A549 (cell line): ENCODE results near the gene AHSP. TPM values are rescaled to one million over a fixed set of nuclear protein-coding genes. Genes with fewer than 3 reads are reported as not detected.

Source experiments
- ATAC-seq, 2 experiments: fragments of 200-7000 bp in 1 of 2; fragments of >200 bp in 1 of 2; cut with Nextera tagmentation in 1 of 2; cut with Tn5 transposase in 1 of 2; 3 replicates each; pipeline versions ENCODE4 v1.8.0 to v1.9.1; 2018 to 2020; ENCODE audit warnings: mild to moderate bottlenecking in 1 of 2, moderate library complexity in 1 of 2
- CTCF ChIA-PET: fragments of 300-600 bp; sonication (Branson Sonifier 250); formaldehyde crosslinking; extraction: SDS; loops from one replicate; lab custom pipeline; 2021; ENCODE audit warnings: antibody characterized with exemption, inconsistent platforms; lab: Yijun Ruan, JAX
- POLR2A ChIA-PET: fragments of 350-600 bp; formaldehyde crosslinking; extraction: SDS; loops from one replicate; lab custom pipeline; 2021; ENCODE audit warnings: antibody characterized with exemption, inconsistent platforms; lab: Yijun Ruan, JAX
- DNase-seq, 2 experiments: peaks; one replicate each; pipeline versions ENCODE4 v3.0.0 to v3.0.0-alpha.2; 2011 to 2016; ENCODE audit warnings: low read depth in 1 of 2, low spot score in 1 of 2
- FAIRE-seq: peaks from 2 replicates; lab custom pipeline; 2011; peaks lifted over from hg19 to GRCh38; lab: Jason Lieb, UNC
- H3K27ac ChIP-seq, 2 experiments: fragments of >200 bp; sonication (Bioruptor Twin); formaldehyde crosslinking; 3 replicates each; pipeline ENCODE4 v1.5.1; 2016 to 2017
- H3K4me1 ChIP-seq: fragments of >200 bp; sonication (Bioruptor Twin); formaldehyde crosslinking; 3 replicates; pipeline ENCODE4 v1.6.1; 2016
- H3K4me2 ChIP-seq: fragments of >200 bp; sonication (Bioruptor Twin); formaldehyde crosslinking; 3 replicates; pipeline ENCODE4 v1.6.1; 2016
- H3K4me3 ChIP-seq: fragments of >200 bp; sonication (Bioruptor Twin); formaldehyde crosslinking; 3 replicates; pipeline ENCODE4 v1.5.1; 2016
- H3K9me3 ChIP-seq: fragments of >200 bp; sonication (Bioruptor Twin); formaldehyde crosslinking; 3 replicates; pipeline ENCODE4 v1.6.1; 2016
- BCL3 ChIP-seq: fragments of >200 bp; sonication (Bioruptor Twin); formaldehyde crosslinking; IDR thresholded peaks from 3 replicates; pipeline ENCODE4 v1.6.1; 2016
- CEBPB ChIP-seq, 2 experiments: fragments of >200 bp in 1 of 2; sonication (Bioruptor Twin) in 1 of 2; formaldehyde crosslinking in 1 of 2; IDR thresholded peaks; 2 replicates each; pipeline ENCODE4 v1.6.1; 2012 to 2016
- CHD4 ChIP-seq: fragments of 200-600 bp; sonication (generic); IDR thresholded peaks from 2 replicates; pipeline ENCODE4 v1.6.1; 2016; ENCODE audit warnings: antibody characterized with exemption, mild to moderate bottlenecking, borderline replicate concordance
- EHF ChIP-seq: fragments of 250-450 bp; sonication (Bioruptor Pico); IDR thresholded peaks from 2 replicates; pipeline ENCODE4 v1.5.0; 2020; ENCODE audit warnings: mild to moderate bottlenecking
- EHMT2 ChIP-seq: fragments of 200-600 bp; sonication (generic); IDR thresholded peaks from 2 replicates; pipeline ENCODE4 v1.6.1; 2016; ENCODE audit warnings: antibody characterized with exemption, low read depth, mild to moderate bottlenecking, moderate library complexity
- EP300 ChIP-seq, 2 experiments: fragments of >200 bp; sonication (Bioruptor Twin); formaldehyde crosslinking; IDR thresholded peaks; 2 replicates in 1 of 2; 3 replicates in 1 of 2; pipeline ENCODE4 v1.6.1; 2016 to 2017
- FOXS1 ChIP-seq: fragments of 250-450 bp; sonication (Bioruptor Pico); IDR thresholded peaks from 2 replicates; pipeline ENCODE4 v1.5.0; 2020; ENCODE audit warnings: mild to moderate bottlenecking, moderate library complexity
- HDAC2 ChIP-seq: fragments of 200-600 bp; sonication (generic); IDR thresholded peaks from 2 replicates; pipeline ENCODE4 v1.6.1; 2016
- HOXA7 ChIP-seq: fragments of 250-450 bp; sonication (Bioruptor Pico); IDR thresholded peaks from 2 replicates; pipeline ENCODE4 v1.5.0; 2020; ENCODE audit warnings: mild to moderate bottlenecking, moderate library complexity
- HOXB13 ChIP-seq: fragments of 250-450 bp; sonication (Bioruptor Pico); IDR thresholded peaks from 2 replicates; pipeline ENCODE4 v1.5.0; 2020; ENCODE audit warnings: low read depth, mild to moderate bottlenecking, moderate library complexity
- JUN ChIP-seq, 2 experiments: fragments of >200 bp; sonication (Bioruptor Twin); formaldehyde crosslinking; IDR thresholded peaks; 2 replicates in 1 of 2; 3 replicates in 1 of 2; pipeline ENCODE4 v1.6.1; 2016 to 2017
- KDM1A ChIP-seq: fragments of 200-600 bp; sonication (generic); IDR thresholded peaks from 2 replicates; pipeline ENCODE4 v1.6.1; 2016; ENCODE audit warnings: low read depth, mild to moderate bottlenecking
- MAZ ChIP-seq: fragments of 150-350 bp; IDR thresholded peaks from 2 replicates; pipeline ENCODE4 v1.6.1; 2014; ENCODE audit warnings: antibody characterized with exemption, low read depth, low read length, borderline replicate concordance
- MYC ChIP-seq: IDR thresholded peaks from 2 replicates; pipeline ENCODE4 v1.6.1; 2012; ENCODE audit warnings: mild to moderate bottlenecking, inconsistent platforms, low read length, improper control_type of control experiment, borderline replicate concordance
- RCOR1 ChIP-seq: fragments of 150-350 bp; IDR thresholded peaks from 2 replicates; pipeline ENCODE4 v1.6.1; 2014; ENCODE audit warnings: antibody characterized with exemption, low read length, low read depth
- REST ChIP-seq: fragments of 200-600 bp; sonication (generic); IDR thresholded peaks from 2 replicates; pipeline ENCODE4 v1.6.1; 2016; ENCODE audit warnings: antibody characterized with exemption, mild to moderate bottlenecking, moderate library complexity
- RNF2 ChIP-seq: fragments of 200-600 bp; sonication (generic); IDR thresholded peaks from 2 replicates; pipeline ENCODE4 v1.6.1; 2016; ENCODE audit warnings: low read depth, mild to moderate bottlenecking, antibody characterized with exemption, moderate library complexity, borderline replicate concordance
- SREBF2 ChIP-seq: fragments of 450-650 bp; IDR thresholded peaks from 2 replicates; pipeline ENCODE4 v1.6.1; 2014; ENCODE audit warnings: mild to moderate bottlenecking, moderate library complexity
- TP53 ChIP-seq: fragments of 250-450 bp; sonication (Bioruptor Pico); IDR thresholded peaks from 2 replicates; pipeline ENCODE4 v1.5.0; 2021; ENCODE audit warnings: mild to moderate bottlenecking, moderate library complexity
- WGBS: methylation state at CpG from one replicate; pipeline ENCODE4 v1.1.6; 2017; ENCODE audit errors: missing lambda C conversion rate; 5-methylcytosine and 5-hydroxymethylcytosine counted together
- polyA plus RNA-seq, 4 experiments: library from polyadenylated mRNA; depleted of rRNA in 3 of 4; stranded (reverse); fragments of >200 nt; fragmentation: RNase III in 1 of 4; extraction: RNeasy Plus Mini Kit Qiagen cat#74134 plus additional on column Dnase treatment in 1 of 4; gene quantifications; 2 replicates in 3 of 4; 3 replicates in 1 of 4; pipeline ENCODE4 v1.2.3, GENCODE V29; 2011 to 2017

The AHSP gene
- polyA plus RNA-seq, 2 of the 4 experiments (the other 2 are of a cell fraction) = not detected

GRCh38 chr16:31508706-31509195 lies 18.9 kb upstream of the AHSP start:
- CTCF ChIA-PET = interaction anchor here (0.9 kb wide), 1 partner anchor 360 kb away, joined by 3 read pairs; no protein-coding TSS in a partner anchor
- WGBS = 20% methylated on average over 6 of the region's 6 CpGs
- DNase-seq (peak in 1 of 2 experiments; percentile 32), FAIRE-seq (no peak), ATAC-seq (peak; percentile 10 to 28; a peak in 3 of 6 replicates)
- Histone ChIP-seq H3K4me2 (peak overlapping the region; percentile 90), H3K27ac (peak overlapping the region; percentile 91 to 95), H3K4me3 (peak overlapping the region; percentile 79), H3K9me3 (no peaks in the 10 kb centered on the region), H3K4me1 (peaks cover 14% of the 10 kb centered on the region)
- POLR2A ChIA-PET = interaction anchor here (1.0 to 2.9 kb wide), 9 partner anchors 9 to 391 kb away, joined by 3 to 18 read pairs (median 8); partner anchors contain the start of genes ARMC5, KAT8, TGFB1I1 and ZNF267
- TF ChIP-seq TP53 (no peak), MYC (no peak), HOXA7 (CRISPR knock-in tag) (no peak)

- ChIA-PET CTCF (no interaction called here), POLR2A (interaction anchor here (0.6 kb wide), 1 partner anchor 53 kb away, joined by 3 read pairs; no protein-coding TSS in a partner anchor)
- Histone ChIP-seq H3K4me3 (no peak overlapping the region), H3K4me2 (no peak overlapping the region; the same call in 2 of the 3 replicates), H3K27ac (no peak overlapping the region), H3K9me3 (no peaks in the 10 kb centered on the region), H3K4me1 (peaks cover 5% of the 10 kb centered on the region; the same call in 2 of the 3 replicates)
- peak in 1 of 2 experiments; percentile 18 for DNase-seq
- no peak for FAIRE-seq
- TF ChIP-seq EP300 (IDR thresholded peaks at IDR 0.05) = no peak
- no peak for TF ChIP-seq HDAC2
- 22% methylated on average over 6 of the region's 6 CpGs for WGBS
- ATAC-seq = no peak
These were observed 14.6 kb upstream of the AHSP start for GRCh38 chr16:31513126-31513525.

- ChIA-PET CTCF (interaction anchor here (0.6 to 1.0 kb wide), 2 partner anchors 267 to 355 kb away, joined by 3 read pairs; no protein-coding TSS in a partner anchor), POLR2A (interaction anchor here (0.6 kb wide), 1 partner anchor 53 kb away, joined by 3 read pairs; no protein-coding TSS in a partner anchor)
- FAIRE-seq = no peak
- no peak for ATAC-seq
- Histone ChIP-seq H3K27ac (no peak overlapping the region), H3K4me3 (no peak overlapping the region), H3K9me3 (no peaks in the 10 kb centered on the region), H3K4me2 (no peak overlapping the region), H3K4me1 (peaks cover 5% of the 10 kb centered on the region; the same call in 2 of the 3 replicates)
- no peak for TF ChIP-seq FOXS1
- TF ChIP-seq REST = no peak
- no peak for TF ChIP-seq KDM1A
- no peak for TF ChIP-seq HOXB13 (CRISPR knock-in tag)
- TF ChIP-seq SREBF2 = no peak
- no peak for TF ChIP-seq BCL3
- TF ChIP-seq MYC = no peak
- no peak for TF ChIP-seq RNF2
- TF ChIP-seq CHD4 = no peak
- TF ChIP-seq EHMT2 = no peak
- TF ChIP-seq RCOR1 = no peak
- TF ChIP-seq MAZ = no peak
- no peak for TF ChIP-seq JUN (IDR thresholded peaks at IDR 0.05)
- TF ChIP-seq CEBPB (IDR thresholded peaks at IDR 0.05) = no peak
- no peak for TF ChIP-seq EHF (CRISPR knock-in tag)
- no peak for DNase-seq
These were observed 13.8 kb upstream of the AHSP start for GRCh38 chr16:31513884-31514283.
